Neural cell (in vitro differentiated cells): ENCODE results near the gene MYO5A. TPM values are rescaled to one million over a fixed set of nuclear protein-coding genes. Genes with fewer than 3 reads are reported as not detected.

Experiments used
- H2AFZ ChIP-seq: fragments of 200-600, 300-800 bp; sonication (generic), shearing (Covaris generic); 2 replicates; pipeline ENCODE4 v1.6.0; 2014; ENCODE audit warnings: low read depth, mild to moderate bottlenecking, antibody characterized with exemption, low read length, moderate library complexity
- H3F3A ChIP-seq: fragments of 200-600 bp; shearing (Covaris generic); 2 replicates; pipeline ENCODE4 v1.6.1; 2016; ENCODE audit warnings: mild to moderate bottlenecking, moderate library complexity, mixed read lengths, antibody characterized with exemption, low read length; ENCODE audit not compliant: insufficient read depth, poor library complexity, severe bottlenecking
- H3K27ac ChIP-seq: fragments of 200-600, 300-800 bp; sonication (generic), shearing (Covaris generic); 2 replicates; pipeline ENCODE4 v1.5.1; 2014; ENCODE audit warnings: mild to moderate bottlenecking, low read length, moderate library complexity
- H3K27me3 ChIP-seq: fragments of 300-800, 200-600 bp; sonication (generic), shearing (Covaris generic); 2 replicates; pipeline ENCODE4 v1.6.0; 2014; ENCODE audit warnings: mild to moderate bottlenecking, low read depth, low read length, moderate library complexity; ENCODE audit not compliant: insufficient read depth
- H3K36me3 ChIP-seq: fragments of 300-800, 200-600 bp; sonication (generic), shearing (Covaris generic); 2 replicates; pipeline ENCODE4 v1.5.1; 2014; ENCODE audit warnings: mild to moderate bottlenecking, antibody characterized with exemption, low read length, moderate library complexity; ENCODE audit not compliant: insufficient read depth
- H3K4me2 ChIP-seq: fragments of 300-800, 200-600 bp; sonication (generic), shearing (Covaris generic); 2 replicates; pipeline ENCODE4 v1.6.0; 2014; ENCODE audit warnings: mild to moderate bottlenecking, low read length
- H3K4me3 ChIP-seq: fragments of 300-800, 200-600 bp; sonication (generic), shearing (Covaris generic); 2 replicates; pipeline ENCODE4 v1.5.1; 2014; ENCODE audit warnings: mild to moderate bottlenecking, low read length, moderate library complexity
- H3K79me2 ChIP-seq: fragments of 200-600 bp; shearing (Covaris generic); replicated peaks from 2 replicates; pipeline ENCODE4 v1.6.0; 2014; ENCODE audit warnings: mild to moderate bottlenecking, low read length, moderate library complexity; ENCODE audit not compliant: insufficient read depth
- H3K9ac ChIP-seq: fragments of 300-800, 200-600 bp; sonication (generic), shearing (Covaris generic); 2 replicates; pipeline ENCODE4 v1.6.1; 2016; ENCODE audit warnings: mild to moderate bottlenecking, low read length, mixed read lengths
- H3K9me2 ChIP-seq: fragments of 200-600 bp; shearing (Covaris generic); 2 replicates; pipeline ENCODE4 v1.6.1; 2016; ENCODE audit warnings: mild to moderate bottlenecking, low read length, mixed read lengths; ENCODE audit not compliant: insufficient read depth
- H3K9me3 ChIP-seq: fragments of 200-600, 300-800 bp; sonication (generic), shearing (Covaris generic); 2 replicates; pipeline ENCODE4 v1.6.1; 2016; ENCODE audit warnings: mild to moderate bottlenecking, mixed run types, low read length, moderate library complexity, mixed read lengths
- H4K20me1 ChIP-seq: fragments of 200-600 bp; shearing (Covaris generic); 2 replicates; pipeline ENCODE4 v1.6.1; 2016; ENCODE audit warnings: mild to moderate bottlenecking, mixed run types; ENCODE audit not compliant: insufficient read depth
- CTCF ChIP-seq: fragments of 450-650 bp; IDR thresholded peaks from 2 replicates; pipeline ENCODE4 v1.5.1; 2014; ENCODE audit warnings: antibody characterized with exemption, mild to moderate bottlenecking, moderate library complexity; ENCODE audit not compliant: poor library complexity, severe bottlenecking
- EP300 ChIP-seq: fragments of 450-650 bp; conservative IDR thresholded peaks from 2 replicates; pipeline ENCODE4 v1.6.1; 2014; ENCODE audit warnings: antibody characterized with exemption, mild to moderate bottlenecking, moderate library complexity; ENCODE audit not compliant: poor library complexity, severe bottlenecking
- EZH2 ChIP-seq: fragments of 200-600, 300-800 bp; shearing (Covaris generic), sonication (generic); IDR thresholded peaks from 2 replicates; pipeline ENCODE4 v1.6.1; 2014; ENCODE audit warnings: antibody characterized with exemption, low read length, borderline replicate concordance, mild to moderate bottlenecking; ENCODE audit not compliant: insufficient read depth, poor library complexity, severe bottlenecking
- MXI1 ChIP-seq: fragments of 450-650 bp; conservative IDR thresholded peaks from 2 replicates; pipeline ENCODE4 v1.6.1; 2014; ENCODE audit warnings: antibody characterized with exemption, mild to moderate bottlenecking; ENCODE audit not compliant: poor library complexity, severe bottlenecking
- POLR2AphosphoS5 ChIP-seq: IDR thresholded peaks from 2 replicates; pipeline ENCODE4 v1.6.1; 2012
- RAD21 ChIP-seq: fragments of 450-650 bp; conservative IDR thresholded peaks from 2 replicates; pipeline ENCODE4 v1.6.1; 2014; ENCODE audit warnings: antibody characterized with exemption, mild to moderate bottlenecking, moderate library complexity
- REST ChIP-seq: IDR thresholded peaks from 2 replicates; pipeline ENCODE4 v1.6.1; 2012; ENCODE audit warnings: borderline replicate concordance
- SMC3 ChIP-seq: fragments of 450-650 bp; conservative IDR thresholded peaks from 2 replicates; pipeline ENCODE4 v1.6.1; 2014; ENCODE audit warnings: antibody characterized with exemption, mild to moderate bottlenecking, moderate library complexity; ENCODE audit not compliant: poor library complexity
- TAF1 ChIP-seq: IDR thresholded peaks from 2 replicates; pipeline ENCODE4 v1.6.1; 2012; ENCODE audit warnings: low read depth
- polyA plus RNA-seq: library from polyadenylated mRNA; depleted of rRNA; stranded (reverse); fragments of >200 nt; gene quantifications from 2 replicates; pipeline ENCODE4 v1.2.3, GENCODE V29; 2014

The MYO5A gene
- polyA plus RNA-seq, 1 donor from 2014 or later: 43.8 TPM

- peaks cover 80% of the 10 kb centered on the region for H3K79me2 ChIP-seq
- H3K9me2 ChIP-seq: no peaks in the 10 kb centered on the region
- no peak overlapping the region for H3K4me3 ChIP-seq
- H2AFZ ChIP-seq: no peak overlapping the region
- no peak overlapping the region for H3K9ac ChIP-seq
- H3K4me2 ChIP-seq: no peak overlapping the region
- TF ChIP-seq EZH2: no peak
- no peak for TF ChIP-seq TAF1
- TF ChIP-seq SMC3: no peak
- no peak for TF ChIP-seq MXI1
- no peak for TF ChIP-seq POLR2AphosphoS5
- no peak for TF ChIP-seq RAD21
- no peak overlapping the region for H3K27ac ChIP-seq
- H3K36me3 ChIP-seq: no peaks in the 10 kb centered on the region
- no peaks in the 10 kb centered on the region for H3K27me3 ChIP-seq
- H3K9me3 ChIP-seq: no peaks in the 10 kb centered on the region
- H3F3A ChIP-seq: no peaks in the 10 kb centered on the region
- H4K20me1 ChIP-seq: peaks cover 6% of the 10 kb centered on the region
These were observed 4.2 kb downstream of the MYO5A start for GRCh38 chr15:52524223-52525136.

GRCh38 chr15:52523647-52524046, 5.0 kb downstream of the MYO5A start:
- Histone ChIP-seq H3K36me3 (no peaks in the 10 kb centered on the region), H3K4me3 (no peak overlapping the region), H3K27ac (no peak overlapping the region), H3F3A (no peaks in the 10 kb centered on the region), H3K9me2 (no peaks in the 10 kb centered on the region), H3K79me2 (peaks cover 84% of the 10 kb centered on the region), H3K9ac (no peak overlapping the region), H3K9me3 (no peaks in the 10 kb centered on the region), H4K20me1 (peaks cover 6% of the 10 kb centered on the region), H3K4me2 (no peak overlapping the region), H3K27me3 (no peaks in the 10 kb centered on the region), H2AFZ (no peak overlapping the region)
- no peak for TF ChIP-seq RAD21

- Histone ChIP-seq H3K9me2 (no peaks in the 10 kb centered on the region), H3K4me3 (no peak overlapping the region), H4K20me1 (peaks cover 6% of the 10 kb centered on the region), H3K79me2 (peaks cover 87% of the 10 kb centered on the region), H3K36me3 (no peaks in the 10 kb centered on the region), H3K4me2 (no peak overlapping the region), H3K27me3 (no peaks in the 10 kb centered on the region), H3K9ac (no peak overlapping the region), H2AFZ (no peak overlapping the region), H3K9me3 (no peaks in the 10 kb centered on the region), H3F3A (no peaks in the 10 kb centered on the region), H3K27ac (no peak overlapping the region)
- no peak for TF ChIP-seq EP300
- no peak for TF ChIP-seq SMC3
- TF ChIP-seq CTCF: no peak
- TF ChIP-seq POLR2AphosphoS5: no peak
- TF ChIP-seq EZH2: no peak
- no peak for TF ChIP-seq RAD21
- no peak for TF ChIP-seq MXI1
- TF ChIP-seq TAF1: no peak
- TF ChIP-seq REST: no peak
These were observed 5.5 kb downstream of the MYO5A start for GRCh38 chr15:52523192-52523591.
